K562 (cell line): Measurements from ENCODE around the gene SLC6A16. TPM values are rescaled to one million over a fixed set of nuclear protein-coding genes. Genes with fewer than 3 reads are reported as not detected.

Experiments
- BACH1 ChIP-seq: fragments of 200-800 bp; sonication (Bioruptor generic); IDR thresholded peaks from 2 replicates; pipeline ENCODE4 v1.6.1; 2016; ENCODE audit warnings: missing genetic modification characterization, missing compliant biosample characterization
- CREM ChIP-seq: IDR thresholded peaks from 2 replicates; pipeline ENCODE4 v1.6.1; 2014; ENCODE audit warnings: antibody characterized with exemption, low read depth
- DDX20 ChIP-seq: fragments of 450-650 bp; IDR thresholded peaks from 2 replicates; pipeline ENCODE4 v1.6.1; 2016; ENCODE audit warnings: missing genetic modification characterization, low read depth, mild to moderate bottlenecking, missing compliant biosample characterization, moderate library complexity
- HLTF ChIP-seq: fragments of 450-650 bp; IDR thresholded peaks from 2 replicates; pipeline ENCODE4 v1.6.1; 2016
- SUPT5H ChIP-seq: fragments of 450-650 bp; IDR thresholded peaks from 2 replicates; pipeline ENCODE4 v1.6.1; 2016
- ZC3H11A ChIP-seq: IDR thresholded peaks from 2 replicates; pipeline ENCODE4 v1.6.1; 2012; ENCODE audit warnings: low read depth, low read length, improper control_type of control experiment
- ZC3H4 ChIP-seq: sonication (generic); formaldehyde crosslinking; IDR thresholded peaks from 2 replicates; pipeline ENCODE4 v1.9.0; 2021; ENCODE audit warnings: missing genetic modification reagents, borderline replicate concordance
- ZNF253 ChIP-seq: fragments of 250-450 bp; sonication (Bioruptor Pico); conservative IDR thresholded peaks from 2 replicates; pipeline ENCODE4 v1.6.1; 2021; ENCODE audit warnings: mild to moderate bottlenecking
- polyA plus RNA-seq, 8 experiments: library from polyadenylated mRNA; depleted of rRNA in 4 of 8; stranded (reverse) in 5 of 8; unstranded in 3 of 8; fragments of >200 nt; fragmentation: Nextera tagmentation in 2 of 8; fragmentation: Illumina TruSeq in 1 of 8; extraction: Ambion mirVana in 2 of 8; extraction: Trizol in 1 of 8; gene quantifications; 2 replicates each; pipeline versions ENCODE4 v1.2.1 to v1.2.3, GENCODE V29; 2011 to 2014; ENCODE audit warnings: inconsistent platforms in 1 of 8, missing spikeins in 1 of 8
- total RNA-seq, 7 experiments: library from RNA; depleted of rRNA in 6 of 7; stranded (reverse); fragments of >200 nt in 6 of 7; fragmentation: Illumina TruSeq in 2 of 7; extraction: Trizol in 2 of 7; gene quantifications; 2 replicates each; pipeline versions ENCODE4 v1.2.1 to v1.2.3, GENCODE V29; 2011 to 2021; ENCODE audit warnings: low replicate concordance in 1 of 7
- TF ChIP-seq, protein P1 (sequence below): fragments of 250-450 bp; sonication (Bioruptor Pico); IDR thresholded peaks from 2 replicates; pipeline ENCODE4 v1.4.0; 2020; ENCODE audit warnings: mild to moderate bottlenecking
- TF ChIP-seq, protein P2 (sequence below): fragments of 250-450 bp; sonication (Bioruptor Pico); IDR thresholded peaks from 2 replicates; pipeline ENCODE4 v1.9.0; 2021; ENCODE audit warnings: mild to moderate bottlenecking
- TF ChIP-seq, protein P3 (sequence below): sonication (generic); formaldehyde crosslinking; IDR thresholded peaks from 2 replicates; pipeline ENCODE4 v1.8.1; 2023; ENCODE audit warnings: mild to moderate bottlenecking, missing genetic modification reagents, moderate library complexity

The SLC6A16 gene
- total and polyA plus RNA-seq, 9 of the 15 experiments (the other 6 are each of a cell fraction or from before 2014, with no cell fraction given): 0.05 to 0.95 (median 0.36) TPM

DNA sequence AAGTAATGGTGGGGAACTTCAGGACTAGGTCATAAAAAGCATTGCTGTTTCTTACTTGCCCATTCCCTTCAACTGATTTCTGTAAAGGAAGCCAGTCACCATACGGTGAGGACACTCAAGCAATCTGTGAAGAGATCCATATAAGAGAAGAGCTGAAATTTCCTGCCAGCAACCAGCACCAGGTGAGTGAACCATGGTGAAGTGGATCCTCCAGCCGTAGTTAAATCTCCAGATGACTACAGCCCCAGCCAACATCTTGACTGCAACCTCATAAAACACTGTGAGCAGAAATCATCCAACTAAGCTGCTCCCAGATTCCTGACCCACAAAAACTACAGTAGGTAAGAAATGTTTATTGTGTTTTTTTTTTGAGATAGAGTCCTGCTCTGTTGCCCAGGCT, 3.8 kb upstream of the SLC6A16 start (continued):
- TF ChIP-seq, protein P1, sequence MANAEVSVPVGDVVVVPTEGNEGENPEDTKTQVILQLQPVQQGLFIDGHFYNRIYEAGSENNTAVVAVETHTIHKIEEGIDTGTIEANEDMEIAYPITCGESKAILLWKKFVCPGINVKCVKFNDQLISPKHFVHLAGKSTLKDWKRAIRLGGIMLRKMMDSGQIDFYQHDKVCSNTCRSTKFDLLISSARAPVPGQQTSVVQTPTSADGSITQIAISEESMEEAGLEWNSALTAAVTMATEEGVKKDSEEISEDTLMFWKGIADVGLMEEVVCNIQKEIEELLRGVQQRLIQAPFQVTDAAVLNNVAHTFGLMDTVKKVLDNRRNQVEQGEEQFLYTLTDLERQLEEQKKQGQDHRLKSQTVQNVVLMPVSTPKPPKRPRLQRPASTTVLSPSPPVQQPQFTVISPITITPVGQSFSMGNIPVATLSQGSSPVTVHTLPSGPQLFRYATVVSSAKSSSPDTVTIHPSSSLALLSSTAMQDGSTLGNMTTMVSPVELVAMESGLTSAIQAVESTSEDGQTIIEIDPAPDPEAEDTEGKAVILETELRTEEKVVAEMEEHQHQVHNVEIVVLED (CRISPR knock-in tag): no peak
- TF ChIP-seq, protein P2, sequence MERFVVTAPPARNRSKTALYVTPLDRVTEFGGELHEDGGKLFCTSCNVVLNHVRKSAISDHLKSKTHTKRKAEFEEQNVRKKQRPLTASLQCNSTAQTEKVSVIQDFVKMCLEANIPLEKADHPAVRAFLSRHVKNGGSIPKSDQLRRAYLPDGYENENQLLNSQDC (CRISPR knock-in tag): no peak
- TF ChIP-seq, protein P3, sequence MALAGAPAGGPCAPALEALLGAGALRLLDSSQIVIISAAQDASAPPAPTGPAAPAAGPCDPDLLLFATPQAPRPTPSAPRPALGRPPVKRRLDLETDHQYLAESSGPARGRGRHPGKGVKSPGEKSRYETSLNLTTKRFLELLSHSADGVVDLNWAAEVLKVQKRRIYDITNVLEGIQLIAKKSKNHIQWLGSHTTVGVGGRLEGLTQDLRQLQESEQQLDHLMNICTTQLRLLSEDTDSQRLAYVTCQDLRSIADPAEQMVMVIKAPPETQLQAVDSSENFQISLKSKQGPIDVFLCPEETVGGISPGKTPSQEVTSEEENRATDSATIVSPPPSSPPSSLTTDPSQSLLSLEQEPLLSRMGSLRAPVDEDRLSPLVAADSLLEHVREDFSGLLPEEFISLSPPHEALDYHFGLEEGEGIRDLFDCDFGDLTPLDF: no peak
- TF ChIP-seq HLTF (no peak), ZNF253 (CRISPR knock-in tag) (no peak), ZC3H11A (no peak), CREM (no peak), DDX20 (tag) (no peak), SUPT5H (no peak), BACH1 (tag) (no peak), ZC3H4 (no peak)
- TF ChIP-seq, all 486 proteins: peak for 0
